HepG2 (cell line): ENCODE results near the gene IFITM10.

Experiments
- CHD4 ChIP-seq: fragments of 200-600 bp; sonication (generic); IDR thresholded peaks from 2 replicates; pipeline ENCODE4 v1.7.0; 2017; ENCODE audit warnings: mild to moderate bottlenecking, low read length, borderline replicate concordance
- MAFK ChIP-seq, 2 experiments: IDR thresholded peaks in 1 of 2; conservative IDR thresholded peaks in 1 of 2; 2 replicates each; pipeline ENCODE4 v1.6.1; 2011; ENCODE audit warnings: improper control_type of control experiment in 2 of 2, low read length in 2 of 2
- MEIS1 ChIP-seq: sonication (generic); formaldehyde crosslinking; IDR thresholded peaks from 2 replicates; pipeline ENCODE4 v1.9.0; 2021; ENCODE audit warnings: mild to moderate bottlenecking, missing genetic modification reagents, moderate library complexity, borderline replicate concordance
- MTA3 ChIP-seq: sonication (generic); formaldehyde crosslinking; IDR thresholded peaks from 2 replicates; pipeline ENCODE4 v1.4.0; 2020; ENCODE audit warnings: missing genetic modification reagents
- POLR2A ChIP-seq, 2 experiments: IDR thresholded peaks; 2 replicates each; pipeline ENCODE4 v1.6.1; 2011; ENCODE audit warnings: low read depth in 2 of 2, low read length in 2 of 2, mild to moderate bottlenecking in 1 of 2, moderate library complexity in 1 of 2; ENCODE audit not compliant: insufficient read depth in 1 of 2
- RNF2 ChIP-seq: fragments of 450-650 bp; conservative IDR thresholded peaks from 2 replicates; pipeline ENCODE4 v1.6.1; 2016; ENCODE audit warnings: low read depth
- SMARCC2 ChIP-seq: fragments of 450-650 bp; IDR thresholded peaks from 2 replicates; pipeline ENCODE4 v1.6.1; 2017; ENCODE audit warnings: antibody characterized with exemption, mild to moderate bottlenecking
- ZFP36 ChIP-seq: fragments of 150-350 bp; IDR thresholded peaks from 2 replicates; pipeline ENCODE4 v1.6.1; 2018; ENCODE audit warnings: borderline replicate concordance, low read length, low read depth; ENCODE audit not compliant: partially characterized antibody
- TF ChIP-seq, protein P1 (sequence below): sonication (generic); formaldehyde crosslinking; IDR thresholded peaks from 2 replicates; pipeline ENCODE4 v1.4.0; 2020; ENCODE audit warnings: missing genetic modification reagents
- TF ChIP-seq, protein P2 (sequence below), 2 experiments: sonication (generic) in 1 of 2; formaldehyde crosslinking in 1 of 2; IDR thresholded peaks; 2 replicates each; pipeline versions ENCODE4 v1.5.1 to v1.6.1; 2011 to 2020; ENCODE audit warnings: borderline replicate concordance in 1 of 2, low read depth in 1 of 2, low read length in 1 of 2, mild to moderate bottlenecking in 1 of 2, missing genetic modification reagents in 1 of 2, moderate library complexity in 1 of 2
- TF ChIP-seq, protein P3 (sequence below): sonication (generic); formaldehyde crosslinking; IDR thresholded peaks from 2 replicates; pipeline ENCODE4 v1.5.0; 2020; ENCODE audit warnings: missing genetic modification reagents
- TF ChIP-seq, protein P4 (sequence below): IDR thresholded peaks from 2 replicates; pipeline ENCODE4 v1.6.1; 2016; ENCODE audit warnings: mild to moderate bottlenecking, missing biosample characterization, missing genetic modification reagents
- TF ChIP-seq, protein P5 (sequence below): sonication (generic); formaldehyde crosslinking; IDR thresholded peaks from 2 replicates; pipeline ENCODE4 v1.8.0; 2022; ENCODE audit warnings: mild to moderate bottlenecking, missing genetic modification reagents; ENCODE audit not compliant: insufficient replicate concordance
- TF ChIP-seq, protein P6 (sequence below): sonication (generic); formaldehyde crosslinking; IDR thresholded peaks from 2 replicates; pipeline ENCODE4 v1.4.0; 2020; ENCODE audit warnings: missing genetic modification reagents, borderline replicate concordance

DNA sequence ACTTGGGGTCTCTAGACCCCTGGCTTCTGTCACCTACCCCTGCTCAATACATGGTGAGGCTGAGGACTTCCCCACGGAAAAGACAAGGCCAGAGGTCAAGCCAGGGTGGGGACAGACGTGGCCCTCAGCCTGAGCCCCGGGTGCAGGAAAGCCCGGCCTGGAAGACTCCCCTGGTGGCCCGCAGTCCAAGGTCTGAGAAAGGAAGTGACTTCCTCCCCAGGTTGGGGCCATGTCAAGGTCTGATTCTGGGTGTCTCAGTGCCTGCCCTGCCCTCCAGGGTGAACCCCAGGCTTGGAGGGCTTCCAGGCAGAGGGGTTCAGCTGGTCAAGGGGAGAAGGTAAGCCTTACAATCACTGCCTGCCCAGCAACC is 9.4 kb upstream of the IFITM10 start:
- TF ChIP-seq, protein P1, sequence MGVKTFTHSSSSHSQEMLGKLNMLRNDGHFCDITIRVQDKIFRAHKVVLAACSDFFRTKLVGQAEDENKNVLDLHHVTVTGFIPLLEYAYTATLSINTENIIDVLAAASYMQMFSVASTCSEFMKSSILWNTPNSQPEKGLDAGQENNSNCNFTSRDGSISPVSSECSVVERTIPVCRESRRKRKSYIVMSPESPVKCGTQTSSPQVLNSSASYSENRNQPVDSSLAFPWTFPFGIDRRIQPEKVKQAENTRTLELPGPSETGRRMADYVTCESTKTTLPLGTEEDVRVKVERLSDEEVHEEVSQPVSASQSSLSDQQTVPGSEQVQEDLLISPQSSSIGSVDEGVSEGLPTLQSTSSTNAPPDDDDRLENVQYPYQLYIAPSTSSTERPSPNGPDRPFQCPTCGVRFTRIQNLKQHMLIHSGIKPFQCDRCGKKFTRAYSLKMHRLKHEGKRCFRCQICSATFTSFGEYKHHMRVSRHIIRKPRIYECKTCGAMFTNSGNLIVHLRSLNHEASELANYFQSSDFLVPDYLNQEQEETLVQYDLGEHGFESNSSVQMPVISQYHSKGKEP, result no peak
- TF ChIP-seq, protein P2, sequence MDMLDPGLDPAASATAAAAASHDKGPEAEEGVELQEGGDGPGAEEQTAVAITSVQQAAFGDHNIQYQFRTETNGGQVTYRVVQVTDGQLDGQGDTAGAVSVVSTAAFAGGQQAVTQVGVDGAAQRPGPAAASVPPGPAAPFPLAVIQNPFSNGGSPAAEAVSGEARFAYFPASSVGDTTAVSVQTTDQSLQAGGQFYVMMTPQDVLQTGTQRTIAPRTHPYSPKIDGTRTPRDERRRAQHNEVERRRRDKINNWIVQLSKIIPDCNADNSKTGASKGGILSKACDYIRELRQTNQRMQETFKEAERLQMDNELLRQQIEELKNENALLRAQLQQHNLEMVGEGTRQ (IDR thresholded peaks at IDR 0.05; ENCODE audit: low read depth, low read length), result no peak
- TF ChIP-seq, protein P2 (CRISPR knock-in tag; IDR thresholded peaks at IDR 0.05; ENCODE audit: borderline replicate concordance), result no peak
- TF ChIP-seq, protein P3, sequence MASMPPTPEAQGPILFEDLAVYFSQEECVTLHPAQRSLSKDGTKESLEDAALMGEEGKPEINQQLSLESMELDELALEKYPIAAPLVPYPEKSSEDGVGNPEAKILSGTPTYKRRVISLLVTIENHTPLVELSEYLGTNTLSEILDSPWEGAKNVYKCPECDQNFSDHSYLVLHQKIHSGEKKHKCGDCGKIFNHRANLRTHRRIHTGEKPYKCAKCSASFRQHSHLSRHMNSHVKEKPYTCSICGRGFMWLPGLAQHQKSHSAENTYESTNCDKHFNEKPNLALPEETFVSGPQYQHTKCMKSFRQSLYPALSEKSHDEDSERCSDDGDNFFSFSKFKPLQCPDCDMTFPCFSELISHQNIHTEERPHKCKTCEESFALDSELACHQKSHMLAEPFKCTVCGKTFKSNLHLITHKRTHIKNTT (CRISPR knock-in tag), result no peak
- TF ChIP-seq CHD4 (no peak), ZFP36 (no peak), SMARCC2 (no peak), MTA3 (no peak), POLR2A (IDR thresholded peaks at IDR 0.05; ENCODE audit: insufficient read depth in 1 of 2, low read depth in 2 of 2, low read length in 2 of 2) (no peak), RNF2 (no peak), MEIS1 (CRISPR knock-in tag) (no peak), MAFK (conservative IDR thresholded peaks at IDR 0.05 in 1 of 2, IDR thresholded peaks at IDR 0.05 in 1 of 2; ENCODE audit: low read length in 2 of 2) (no peak)
- TF ChIP-seq, protein P4, sequence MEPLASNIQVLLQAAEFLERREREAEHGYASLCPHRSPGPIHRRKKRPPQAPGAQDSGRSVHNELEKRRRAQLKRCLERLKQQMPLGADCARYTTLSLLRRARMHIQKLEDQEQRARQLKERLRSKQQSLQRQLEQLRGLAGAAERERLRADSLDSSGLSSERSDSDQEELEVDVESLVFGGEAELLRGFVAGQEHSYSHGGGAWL (CRISPR knock-in tag), result no peak
- TF ChIP-seq, protein P5, sequence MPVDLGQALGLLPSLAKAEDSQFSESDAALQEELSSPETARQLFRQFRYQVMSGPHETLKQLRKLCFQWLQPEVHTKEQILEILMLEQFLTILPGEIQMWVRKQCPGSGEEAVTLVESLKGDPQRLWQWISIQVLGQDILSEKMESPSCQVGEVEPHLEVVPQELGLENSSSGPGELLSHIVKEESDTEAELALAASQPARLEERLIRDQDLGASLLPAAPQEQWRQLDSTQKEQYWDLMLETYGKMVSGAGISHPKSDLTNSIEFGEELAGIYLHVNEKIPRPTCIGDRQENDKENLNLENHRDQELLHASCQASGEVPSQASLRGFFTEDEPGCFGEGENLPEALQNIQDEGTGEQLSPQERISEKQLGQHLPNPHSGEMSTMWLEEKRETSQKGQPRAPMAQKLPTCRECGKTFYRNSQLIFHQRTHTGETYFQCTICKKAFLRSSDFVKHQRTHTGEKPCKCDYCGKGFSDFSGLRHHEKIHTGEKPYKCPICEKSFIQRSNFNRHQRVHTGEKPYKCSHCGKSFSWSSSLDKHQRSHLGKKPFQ (CRISPR knock-in tag), result no peak
- TF ChIP-seq, protein P6, sequence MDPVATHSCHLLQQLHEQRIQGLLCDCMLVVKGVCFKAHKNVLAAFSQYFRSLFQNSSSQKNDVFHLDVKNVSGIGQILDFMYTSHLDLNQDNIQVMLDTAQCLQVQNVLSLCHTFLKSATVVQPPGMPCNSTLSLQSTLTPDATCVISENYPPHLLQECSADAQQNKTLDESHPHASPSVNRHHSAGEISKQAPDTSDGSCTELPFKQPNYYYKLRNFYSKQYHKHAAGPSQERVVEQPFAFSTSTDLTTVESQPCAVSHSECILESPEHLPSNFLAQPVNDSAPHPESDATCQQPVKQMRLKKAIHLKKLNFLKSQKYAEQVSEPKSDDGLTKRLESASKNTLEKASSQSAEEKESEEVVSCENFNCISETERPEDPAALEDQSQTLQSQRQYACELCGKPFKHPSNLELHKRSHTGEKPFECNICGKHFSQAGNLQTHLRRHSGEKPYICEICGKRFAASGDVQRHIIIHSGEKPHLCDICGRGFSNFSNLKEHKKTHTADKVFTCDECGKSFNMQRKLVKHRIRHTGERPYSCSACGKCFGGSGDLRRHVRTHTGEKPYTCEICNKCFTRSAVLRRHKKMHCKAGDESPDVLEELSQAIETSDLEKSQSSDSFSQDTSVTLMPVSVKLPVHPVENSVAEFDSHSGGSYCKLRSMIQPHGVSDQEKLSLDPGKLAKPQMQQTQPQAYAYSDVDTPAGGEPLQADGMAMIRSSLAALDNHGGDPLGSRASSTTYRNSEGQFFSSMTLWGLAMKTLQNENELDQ, result no peak
